HepG2 (cell line): ENCODE results near the gene CSNK1G3. TPM values are rescaled to one million over a fixed set of nuclear protein-coding genes. Genes with fewer than 3 reads are reported as not detected.

ENCODE experiments used
- ATAC-seq: fragments of 200-7000 bp; cut with Tn5 transposase; 3 replicates; pipeline ENCODE4 v1.9.1; 2020; ENCODE audit warnings: mild to moderate bottlenecking, moderate library complexity
- BruUV-seq: library from RNA; stranded (reverse); fragments of 400-500 nt; replicated peaks from 2 replicates; lab custom pipeline; 2021; lab: Mats Ljungman, UMichigan
- CTCF ChIA-PET: fragments of 300-600 bp; formaldehyde crosslinking; extraction: SDS; loops from one replicate; lab custom pipeline; 2021; ENCODE audit warnings: low total read pairs, inconsistent platforms, low intra/inter-chr PET ratio; lab: Yijun Ruan, JAX
- POLR2A ChIA-PET: fragments of 350-600 bp; sonication (Branson Sonifier 250); formaldehyde crosslinking; loops from one replicate; lab custom pipeline; 2020; ENCODE audit warnings: antibody characterized with exemption, inconsistent platforms; lab: Yijun Ruan, JAX
- DNase-seq: peaks from one replicate; pipeline ENCODE4 v3.0.0-alpha.2; 2015; ENCODE audit warnings: low spot score
- FAIRE-seq: peaks from 3 replicates; lab custom pipeline; 2011; peaks lifted over from hg19 to GRCh38; lab: Jason Lieb, UNC
- H2AFZ ChIP-seq: one replicate; pipeline ENCODE4 v1.6.1; 2011; ENCODE audit warnings: low read length, inconsistent platforms
- H3K27ac ChIP-seq: fragments of 300-600 bp; 3 replicates; pipeline ENCODE4 v1.8.0; 2011; ENCODE audit warnings: mixed run types, mild to moderate bottlenecking, mixed read lengths, low read length, inconsistent platforms; ENCODE audit not compliant: insufficient read depth; ENCODE audit errors: extremely low read length
- H3K27me3 ChIP-seq, 2 experiments: fragments of 200-600 bp in 1 of 2; 2 replicates in 1 of 2; 3 replicates in 1 of 2; pipeline versions ENCODE4 v1.6.0 to v1.8.0; 2011; ENCODE audit warnings: low read length in 2 of 2, mild to moderate bottlenecking in 2 of 2, moderate library complexity in 2 of 2, inconsistent platforms in 1 of 2; ENCODE audit not compliant: insufficient read depth in 2 of 2, control insufficient read depth in 1 of 2
- H3K36me3 ChIP-seq, 2 experiments: fragments of 200-600 bp in 1 of 2; replicated peaks in 1 of 2; 2 replicates in 1 of 2; 3 replicates in 1 of 2; pipeline versions ENCODE4 v1.5.1 to v1.8.0; 2011; ENCODE audit warnings: low read length in 2 of 2, inconsistent platforms in 1 of 2; ENCODE audit not compliant: insufficient read depth in 2 of 2, control insufficient read depth in 1 of 2
- H3K4me1 ChIP-seq: 2 replicates; pipeline ENCODE4 v1.5.1; 2012; ENCODE audit warnings: low read length, inconsistent platforms; ENCODE audit not compliant: insufficient read depth
- H3K4me2 ChIP-seq: 2 replicates; pipeline ENCODE4 v1.6.0; 2011; ENCODE audit warnings: low read depth, low read length, inconsistent platforms
- H3K4me3 ChIP-seq, 3 experiments: fragments of 200-600 bp in 1 of 3; sonication (generic), shearing (Covaris generic) in 1 of 3; replicated peaks in 1 of 3; 2 replicates each; pipeline ENCODE4 v1.5.1; 2011 to 2016; ENCODE audit warnings: low read length in 3 of 3, inconsistent platforms in 2 of 3, low read depth in 2 of 3, mild to moderate bottlenecking in 2 of 3, control low read depth in 1 of 3, mixed read lengths in 1 of 3; ENCODE audit not compliant: insufficient read depth in 1 of 3
- H3K79me2 ChIP-seq: one replicate; pipeline ENCODE4 v1.6.1; 2011; ENCODE audit warnings: low read length, inconsistent platforms; ENCODE audit not compliant: insufficient read depth
- H3K9ac ChIP-seq: 2 replicates; pipeline ENCODE4 v1.6.0; 2011; ENCODE audit warnings: mild to moderate bottlenecking, low read depth, low read length, inconsistent platforms; ENCODE audit not compliant: insufficient read depth
- H3K9me3 ChIP-seq: 2 replicates; pipeline ENCODE4 v1.5.1; 2012; ENCODE audit warnings: mild to moderate bottlenecking, low read length
- H4K20me1 ChIP-seq: 2 replicates; pipeline ENCODE4 v1.6.0; 2011; ENCODE audit warnings: inconsistent platforms, mild to moderate bottlenecking, low read length, moderate library complexity; ENCODE audit not compliant: insufficient read depth
- ARNT2 ChIP-seq: sonication (generic); formaldehyde crosslinking; IDR thresholded peaks from 2 replicates; pipeline ENCODE4 v1.8.0; 2022; ENCODE audit warnings: mild to moderate bottlenecking, low read depth, missing genetic modification reagents, moderate library complexity
- DRAP1 ChIP-seq: IDR thresholded peaks from 2 replicates; pipeline ENCODE4 v1.6.1; 2016; ENCODE audit warnings: missing genetic modification reagents, missing compliant biosample characterization
- FLYWCH1 ChIP-seq: sonication (generic); formaldehyde crosslinking; IDR thresholded peaks from 2 replicates; pipeline ENCODE4 v1.8.1; 2023; ENCODE audit warnings: mild to moderate bottlenecking, missing genetic modification reagents
- MAFF ChIP-seq: IDR thresholded peaks from 2 replicates; pipeline ENCODE4 v1.6.1; 2011; ENCODE audit warnings: low read depth, low read length, improper control_type of control experiment
- MAFK ChIP-seq, 2 experiments: IDR thresholded peaks in 1 of 2; conservative IDR thresholded peaks in 1 of 2; 2 replicates each; pipeline ENCODE4 v1.6.1; 2011; ENCODE audit warnings: improper control_type of control experiment in 2 of 2, low read length in 2 of 2
- ZNF326 ChIP-seq: sonication (generic); formaldehyde crosslinking; IDR thresholded peaks from 2 replicates; pipeline ENCODE4 v1.4.0; 2020; ENCODE audit warnings: missing genetic modification reagents, borderline replicate concordance
- ZNF577 ChIP-seq: sonication (generic); formaldehyde crosslinking; IDR thresholded peaks from 2 replicates; pipeline ENCODE4 v1.4.0; 2020; ENCODE audit warnings: mild to moderate bottlenecking, low read depth, missing genetic modification reagents, borderline replicate concordance
- ZNF629 ChIP-seq: sonication (generic); formaldehyde crosslinking; conservative IDR thresholded peaks from 2 replicates; pipeline ENCODE4 v1.5.0; 2020; ENCODE audit warnings: missing genetic modification reagents
- WGBS: methylation state at CpG from one replicate; pipeline ENCODE4 v1.1.6; 2017; ENCODE audit warnings: low lambda C conversion rate; 5-methylcytosine and 5-hydroxymethylcytosine counted together
- in situ Hi-C: cut with HindIII; loops from 2 replicates; pipeline ENCODE4 v1.10.0; 2017; ENCODE audit warnings: low pct_unique_long_range_greater_than_20kb; ENCODE audit not compliant: extremely low pct_ligation_motif_present
- intact Hi-C: fragments of 100-400 bp; cut with micrococcal nuclease; formaldehyde crosslinking; loops from one replicate; pipeline ENCODE4 v1.10.0; 2022; ENCODE audit not compliant: unreplicated experiment
- polyA plus RNA-seq, 8 experiments: library from polyadenylated mRNA; depleted of rRNA in 3 of 8; stranded (reverse) in 7 of 8; unstranded in 1 of 8; fragments of >200 nt; fragmentation: Illumina TruSeq in 4 of 8; extraction: Trizol in 4 of 8; gene quantifications; 2 replicates each; pipeline versions ENCODE4 v1.2.1 to v1.2.3, GENCODE V29; 2011 to 2016; ENCODE audit warnings: low read depth in 4 of 8, missing spikeins in 1 of 8, mixed read lengths in 1 of 8; ENCODE audit not compliant: insufficient read depth in 1 of 8
- total RNA-seq, 5 experiments: library from RNA; depleted of rRNA; stranded (reverse); fragments of >200 nt; fragmentation: Illumina TruSeq; extraction: Trizol; gene quantifications; 2 replicates each; pipeline ENCODE4 v1.2.3, GENCODE V29; 2016; ENCODE audit warnings: low read depth in 1 of 5

Gene CSNK1G3
- total and polyA plus RNA-seq, 2 of the 13 experiments (the other 11 are each of a cell fraction or from before 2014, with no cell fraction given), result 11.3 to 31.5 TPM

DNA sequence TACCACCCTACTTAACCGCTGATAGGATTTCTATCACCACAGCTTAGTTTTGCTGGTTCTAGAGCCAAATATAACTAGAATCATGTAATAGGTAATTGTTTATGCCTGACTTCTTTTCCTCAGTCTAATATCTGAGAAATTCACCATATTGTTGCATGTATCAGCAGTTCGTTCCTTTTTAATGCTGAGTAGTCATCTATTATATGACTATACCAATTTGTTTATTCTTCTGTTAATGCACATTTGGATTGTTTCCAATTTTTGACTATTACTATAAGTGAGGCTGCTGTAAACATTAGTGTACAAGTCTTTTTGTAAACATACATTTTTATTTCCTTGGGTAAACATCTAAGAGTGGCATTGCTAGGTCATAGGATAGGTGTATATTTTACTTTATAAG is 25.9 kb downstream of the CSNK1G3 start:
- in situ Hi-C loops (no loop called here), intact Hi-C loops (no loop called here)
- Histone ChIP-seq H3K4me3 (no peak overlapping the region), H3K27ac (no peak overlapping the region), H3K36me3 (no peaks in the 10 kb centered on the region), H3K4me2 (no peak overlapping the region), H3K9ac (no peak overlapping the region), H3K9me3 (no peaks in the 10 kb centered on the region), H4K20me1 (no peaks in the 10 kb centered on the region), H2AFZ (no peak overlapping the region), H3K79me2 (peaks cover 49% of the 10 kb centered on the region), H3K4me1 (peaks cover 1% of the 10 kb centered on the region; the same call in 1 of the 2 replicates), H3K27me3 (no peaks in the 10 kb centered on the region)
- no peak for FAIRE-seq
- no peak for ATAC-seq
- CTCF ChIA-PET, result no interaction called here
- POLR2A ChIA-PET, result no interaction called here
- 100% methylated on average over 2 of the region's 2 CpGs for WGBS
- no peak for DNase-seq
- no TSS peak for BruUV-seq
- TF ChIP-seq MAFF (peak; percentile 63), ZNF577 (no peak), ZNF326 (CRISPR knock-in tag) (no peak), FLYWCH1 (CRISPR knock-in tag) (no peak), ZNF629 (CRISPR knock-in tag) (no peak), DRAP1 (CRISPR knock-in tag) (no peak), MAFK (conservative IDR thresholded peaks at IDR 0.05 in 1 of 2, IDR thresholded peaks at IDR 0.05 in 1 of 2; ENCODE audit: low read length in 2 of 2) (peak; percentile 34 to 54; a peak in 3 of 4 replicates)

- no peak overlapping the region for H3K4me3 ChIP-seq
- H4K20me1 ChIP-seq, result peaks cover 6% of the 10 kb centered on the region; the same call in 1 of the 2 replicates
- ATAC-seq (no peak), FAIRE-seq (no peak), DNase-seq (no peak)
- H3K27me3 ChIP-seq, result no peaks in the 10 kb centered on the region
- TF ChIP-seq MAFK (conservative IDR thresholded peaks at IDR 0.05 in 1 of 2, IDR thresholded peaks at IDR 0.05 in 1 of 2; ENCODE audit: low read length in 2 of 2) (peak in 1 of 2 experiments; percentile 53; a peak in 2 of 4 replicates), ARNT2 (CRISPR knock-in tag) (no peak)
- no peaks in the 10 kb centered on the region for H3K9me3 ChIP-seq
- in situ Hi-C loops, result no loop called here
- POLR2A ChIA-PET, result no interaction called here
- H3K4me1 ChIP-seq, result peaks cover 10% of the 10 kb centered on the region
- 94% methylated on average over 8 of the region's 8 CpGs for WGBS
- H2AFZ ChIP-seq, result no peak overlapping the region
- H3K9ac ChIP-seq, result no peak overlapping the region
- no peaks in the 10 kb centered on the region for H3K36me3 ChIP-seq
- peaks cover 49% of the 10 kb centered on the region for H3K79me2 ChIP-seq
- H3K27ac ChIP-seq, result no peak overlapping the region
- no TSS peak for BruUV-seq
- intact Hi-C loops, result no loop called here
- H3K4me2 ChIP-seq, result no peak overlapping the region
- CTCF ChIA-PET, result no interaction called here
These were observed 26.9 kb downstream of the CSNK1G3 start for GRCh38 chr5:123538670-123539459.
